Right lobe of liver (tissue), 6 donors: ENCODE results near the gene LYPD8. TPM values are rescaled to one million over a fixed set of nuclear protein-coding genes. Genes with fewer than 3 reads are reported as not detected.

ENCODE experiments used
- ATAC-seq, 4 donors: fragments of 200-7000 bp; cut with Tn5 transposase; one replicate each; pipeline ENCODE4 v1.9.1; 2020; ENCODE audit warnings: mild to moderate bottlenecking in 4 of 4, moderate library complexity in 4 of 4
- DNase-seq, 3 donors: peaks; one replicate each; pipeline ENCODE4 v3.0.0-alpha.2; 2020
- H3K27ac ChIP-seq, 3 donors: fragments of 200-600 bp; one replicate each; pipeline ENCODE4 v1.8.0; 2022
- H3K27me3 ChIP-seq, 2 donors: fragments of 200-600 bp; one replicate each; pipeline ENCODE4 v1.8.0; 2022
- H3K36me3 ChIP-seq, 4 donors: fragments of 200-600 bp; sonication (generic) in 1 of 4; one replicate each; pipeline versions ENCODE4 v1.5.1 to v1.8.0; 2017 to 2022; ENCODE audit warnings: control low read depth in 1 of 4
- H3K4me1 ChIP-seq, 4 donors: fragments of 200-600 bp; sonication (generic) in 1 of 4; one replicate each; pipeline versions ENCODE4 v1.5.1 to v1.8.0; 2017 to 2022; ENCODE audit warnings: control low read depth in 1 of 4
- H3K4me3 ChIP-seq, 3 donors: fragments of 200-600 bp; one replicate each; pipeline ENCODE4 v1.8.0; 2022
- H3K9me3 ChIP-seq, 4 donors: fragments of 200-600 bp; sonication (generic) in 1 of 4; one replicate each; pipeline versions ENCODE4 v1.5.1 to v1.8.0; 2017 to 2022; ENCODE audit warnings: control low read depth in 1 of 4
- CTCF ChIP-seq, 4 donors: fragments of 200-600 bp in 3 of 4; fragments of 450-650 bp in 1 of 4; IDR thresholded peaks; one replicate each; pipeline versions ENCODE4 v1.5.1 to v1.8.0; 2016 to 2022; ENCODE audit warnings: antibody characterized with exemption in 4 of 4, mild to moderate bottlenecking in 2 of 4
- POLR2A ChIP-seq: fragments of 450-650 bp; IDR thresholded peaks from one replicate; pipeline ENCODE4 v1.6.1; 2017; ENCODE audit warnings: antibody characterized with exemption, mild to moderate bottlenecking
- WGBS: methylation state at CpG from one replicate; pipeline ENCODE4 v1.1.6; 2018; ENCODE audit warnings: low coverage, low lambda C conversion rate; ENCODE audit not compliant: insufficient coverage; ENCODE audit errors: missing lambda C conversion rate; 5-methylcytosine and 5-hydroxymethylcytosine counted together
- intact Hi-C, 2 donors: fragments of 100-400 bp; cut with DNase I; formaldehyde crosslinking; loops; one replicate each; pipeline versions ENCODE4 v1.11.2 to v1.14.1; 2022
- total RNA-seq, 6 experiments: library from RNA; depleted of rRNA in 2 of 6; stranded (reverse); fragments of >200 nt in 2 of 6; fragmentation: NEBNext Ultra II Directional in 3 of 6; extraction: Animal tissue kit (Norgen Biotek cat#: 25700) in 3 of 6; gene quantifications; one replicate each; pipeline versions ENCODE4 v1.1.0 to v1.2.4, GENCODE V29; 2016 to 2023
- donor health status: DM: no; HTN: yes; CAD: no.
- donor health status: DM: no; HTN: no; CAD: no.
- donor health status: DM: no; HTN: no; CAD: no.
- donor health status: DM: no; HTN: yes; CAD: no.
- donor health status: DM: no; HTN: yes; CAD: no.

LYPD8 gene
- total RNA-seq, 6 experiments from 2014 or later, result not detected

- WGBS, result 77% methylated on average over 11 of the region's 13 CpGs
- no peak for TF ChIP-seq CTCF (IDR thresholded peaks at IDR 0.05)
- no peak for TF ChIP-seq POLR2A
- Histone ChIP-seq H3K9me3 (no peaks in the 10 kb centered on the region), H3K27ac (no peak overlapping the region), H3K4me1 (no peaks in the 10 kb centered on the region), H3K27me3 (no peaks in the 10 kb centered on the region), H3K4me3 (no peak overlapping the region), H3K36me3 (no peaks in the 10 kb centered on the region)
- DNase-seq (no peak), ATAC-seq (no peak)
- intact Hi-C loops, result no loop called here
Observed at GRCh38 chr1:248730507-248731335, 24.8 kb downstream of the LYPD8 start.

GRCh38 chr1:248714248-248714647, 41.3 kb downstream of the LYPD8 start:
- Histone ChIP-seq H3K27ac (no peak overlapping the region), H3K9me3 (no peaks in the 10 kb centered on the region), H3K27me3 (no peaks in the 10 kb centered on the region), H3K36me3 (no peaks in the 10 kb centered on the region), H3K4me1 (no peaks in the 10 kb centered on the region), H3K4me3 (no peak overlapping the region)
- no peak for ATAC-seq
- DNase-seq, result no peak
- TF ChIP-seq CTCF (IDR thresholded peaks at IDR 0.05) (no peak), POLR2A (no peak)
- WGBS, result 33% methylated on average over 3 of the region's 3 CpGs
- intact Hi-C loops, result no loop called here

- ATAC-seq, result peak in 3 of 4 donors; percentile 33 to 58 (median 38)
- Histone ChIP-seq H3K27ac (no peak overlapping the region), H3K4me3 (no peak overlapping the region), H3K36me3 (no peaks in the 10 kb centered on the region), H3K27me3 (no peaks in the 10 kb centered on the region), H3K9me3 (no peaks in the 10 kb centered on the region), H3K4me1 (no peaks in the 10 kb centered on the region)
- TF ChIP-seq POLR2A, result no peak
- TF ChIP-seq CTCF (IDR thresholded peaks at IDR 0.05), result no peak
- intact Hi-C loops, result no loop called here
- DNase-seq, result no peak
- 49% methylated on average over 4 of the region's 4 CpGs for WGBS
Observed at GRCh38 chr1:248710305-248710900, 45.2 kb downstream of the LYPD8 start.

GRCh38 chr1:248704606-248705005, 51.0 kb downstream of the LYPD8 start:
- Histone ChIP-seq H3K27ac (no peak overlapping the region), H3K4me1 (no peaks in the 10 kb centered on the region), H3K9me3 (no peaks in the 10 kb centered on the region), H3K4me3 (no peak overlapping the region), H3K27me3 (no peaks in the 10 kb centered on the region), H3K36me3 (no peaks in the 10 kb centered on the region)
- WGBS, result 28% methylated on average over 2 of the region's 2 CpGs
- ATAC-seq, result no peak
- no peak for TF ChIP-seq POLR2A
- no peak for TF ChIP-seq CTCF (IDR thresholded peaks at IDR 0.05)
- intact Hi-C loops, result loop anchor here in 1 of 2 donors (5.0 kb wide), 1 partner anchor 103 kb away; no protein-coding TSS in a partner anchor
- DNase-seq, result no peak
